ENCODE results near the gene LATS1. TPM values are rescaled to one million over a fixed set of nuclear protein-coding genes. Genes with fewer than 3 reads are reported as not detected.
"Not testable (repeated sequence)": the region's sequence is repeated elsewhere in the genome, so short reads cannot be mapped to it uniquely, and the experiment has no call there.

The LATS1 gene
- total RNA-seq, 2 donors from 2014 or later = 28.7 to 44.8 TPM

- Histone ChIP-seq H3K4me1 (replicated peaks) (no peaks in the 10 kb centered on the region), H3K27ac (no peak overlapping the region), H3K27me3 (replicated peaks; ENCODE audit: insufficient read depth) (no peaks in the 10 kb centered on the region), H3K4me3 (no peak overlapping the region), H3K36me3 (no peaks in the 10 kb centered on the region), H3K9me3 (no peaks in the 10 kb centered on the region)
- intact Hi-C loops (cut with DNase I) = no loop called here
- 100% methylated on average over 2 of the region's 2 CpGs for WGBS
- TF ChIP-seq POLR2A (IDR thresholded peaks at IDR 0.05) = no peak
- no peak for DNase-seq (ENCODE audit: low spot score)
Measured at GRCh38 chr6:149691201-149691600, 26.7 kb downstream of the LATS1 start.

- H3K4me1 ChIP-seq (replicated peaks) = no peaks in the 10 kb centered on the region
- no peak for TF ChIP-seq CTCF (IDR thresholded peaks at IDR 0.05)
- no peak for TF ChIP-seq POLR2A (IDR thresholded peaks at IDR 0.05)
- no peak for TF ChIP-seq POLR2AphosphoS5 (IDR thresholded peaks at IDR 0.05)
- intact Hi-C loops (cut with DNase I) = no loop called here
- 82% methylated on average over 7 of the region's 7 CpGs for WGBS
- peaks cover 0 to 4% of the 10 kb centered on the region in 2 donors for H3K36me3 ChIP-seq
- H3K27me3 ChIP-seq (replicated peaks; ENCODE audit: insufficient read depth) = no peaks in the 10 kb centered on the region
- no peak overlapping the region for H3K4me3 ChIP-seq
- no peak for DNase-seq (ENCODE audit: low spot score)
- no peak overlapping the region for H3K27ac ChIP-seq
- H3K9me3 ChIP-seq = no peaks in the 10 kb centered on the region
Measured at GRCh38 chr6:149686230-149686629, 31.7 kb downstream of the LATS1 start.

GRCh38 chr6:149683256-149683859 lies 34.5 kb downstream of the LATS1 start:
- Histone ChIP-seq H3K27me3 (replicated peaks; ENCODE audit: insufficient read depth) (no peaks in the 10 kb centered on the region), H3K4me3 (no peak overlapping the region), H3K9me3 (no peaks in the 10 kb centered on the region), H3K36me3 (peaks cover 0 to 4% of the 10 kb centered on the region in 2 donors), H3K27ac (no peak overlapping the region), H3K4me1 (replicated peaks) (no peaks in the 10 kb centered on the region)
- WGBS = 93% methylated on average over 4 of the region's 4 CpGs
- TF ChIP-seq POLR2AphosphoS5 (IDR thresholded peaks at IDR 0.05) = no peak
- no peak for TF ChIP-seq CTCF (IDR thresholded peaks at IDR 0.05)
- TF ChIP-seq POLR2A (IDR thresholded peaks at IDR 0.05) = no peak
- intact Hi-C loops (cut with DNase I) = no loop called here
- no peak for DNase-seq (ENCODE audit: low spot score)

- intact Hi-C loops (cut with DNase I); H3K4me3 ChIP-seq; H3K9me3 ChIP-seq; DNase-seq (ENCODE audit: low spot score); H3K36me3 ChIP-seq; H3K27ac ChIP-seq; H3K4me1 ChIP-seq (replicated peaks); H3K27me3 ChIP-seq (replicated peaks; ENCODE audit: insufficient read depth): not testable (repeated sequence)
- WGBS = 96% methylated on average over 14 of the region's 14 CpGs
Measured at GRCh38 chr6:149681845-149682244, 36.1 kb downstream of the LATS1 start.

- Histone ChIP-seq H3K27me3 (replicated peaks; ENCODE audit: insufficient read depth) (no peaks in the 10 kb centered on the region), H3K9me3 (no peaks in the 10 kb centered on the region), H3K4me1 (replicated peaks) (no peaks in the 10 kb centered on the region), H3K27ac (no peak overlapping the region), H3K4me3 (no peak overlapping the region), H3K36me3 (peaks cover 0 to 4% of the 10 kb centered on the region in 2 donors)
- TF ChIP-seq CTCF (IDR thresholded peaks at IDR 0.05) = no peak
- TF ChIP-seq POLR2A (IDR thresholded peaks at IDR 0.05) = no peak
- TF ChIP-seq POLR2AphosphoS5 (IDR thresholded peaks at IDR 0.05) = no peak
- intact Hi-C loops (cut with DNase I) = no loop called here
- no peak for DNase-seq (ENCODE audit: low spot score)
Measured at GRCh38 chr6:149681209-149681608, 36.7 kb downstream of the LATS1 start.

GRCh38 chr6:149680503-149680902 lies 37.4 kb downstream of the LATS1 start:
- intact Hi-C loops (cut with DNase I) = no loop called here
- TF ChIP-seq POLR2AphosphoS5 (IDR thresholded peaks at IDR 0.05) (no peak), POLR2A (IDR thresholded peaks at IDR 0.05) (no peak), CTCF (IDR thresholded peaks at IDR 0.05) (no peak)
- H3K27me3 ChIP-seq (replicated peaks; ENCODE audit: insufficient read depth) = no peaks in the 10 kb centered on the region
- no peak overlapping the region for H3K4me3 ChIP-seq
- H3K9me3 ChIP-seq = no peaks in the 10 kb centered on the region
- WGBS = 70% methylated on average over 1 of the region's 1 CpG
- DNase-seq (ENCODE audit: low spot score) = no peak
- H3K4me1 ChIP-seq (replicated peaks) = no peaks in the 10 kb centered on the region
- H3K36me3 ChIP-seq = peaks cover 0 to 4% of the 10 kb centered on the region in 2 donors
- no peak overlapping the region for H3K27ac ChIP-seq

- H3K27ac ChIP-seq; intact Hi-C loops (cut with DNase I); H3K9me3 ChIP-seq; DNase-seq (ENCODE audit: low spot score); H3K27me3 ChIP-seq (replicated peaks; ENCODE audit: insufficient read depth); H3K4me1 ChIP-seq (replicated peaks); H3K4me3 ChIP-seq: not testable (repeated sequence)
- H3K36me3 ChIP-seq = peaks cover 2 to 15% of the 10 kb centered on the region in 2 donors
Measured at GRCh38 chr6:149672265-149672664, 45.6 kb downstream of the LATS1 start.
